ENCODE measurements around the gene TPP1.

The TPP1 gene

DNA sequence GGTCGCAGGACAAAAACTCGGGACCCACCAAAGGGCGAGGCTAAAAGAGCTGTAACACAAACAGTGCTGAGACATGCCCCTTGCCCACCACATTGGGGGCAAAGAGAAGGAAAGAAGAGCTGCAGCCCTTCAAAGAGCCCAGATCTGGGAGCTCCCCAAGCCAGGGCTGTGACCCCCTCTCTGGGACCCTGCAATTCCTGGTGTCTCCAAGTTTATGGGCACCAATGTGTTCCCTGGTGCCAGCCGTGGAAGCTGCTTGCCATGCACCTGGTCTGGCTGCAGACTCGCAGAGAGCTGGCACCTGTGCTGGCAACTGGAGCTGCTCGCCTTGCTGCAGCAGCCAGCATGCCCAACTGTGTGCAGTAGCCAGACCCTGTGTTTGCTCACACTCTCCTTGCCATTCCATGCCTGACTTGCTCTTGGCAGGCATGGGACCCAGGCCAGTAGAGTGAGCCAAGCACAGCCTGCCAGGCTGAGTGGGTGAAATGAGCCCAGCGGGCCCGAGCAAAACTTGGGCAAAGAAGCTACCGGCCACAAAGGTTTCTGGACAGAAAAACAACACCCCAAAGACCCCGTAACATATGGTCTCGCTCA, 31.8 kb downstream of the TPP1 start:
- no peak for DNase-seq (ENCODE audit: low read depth)

DNA sequence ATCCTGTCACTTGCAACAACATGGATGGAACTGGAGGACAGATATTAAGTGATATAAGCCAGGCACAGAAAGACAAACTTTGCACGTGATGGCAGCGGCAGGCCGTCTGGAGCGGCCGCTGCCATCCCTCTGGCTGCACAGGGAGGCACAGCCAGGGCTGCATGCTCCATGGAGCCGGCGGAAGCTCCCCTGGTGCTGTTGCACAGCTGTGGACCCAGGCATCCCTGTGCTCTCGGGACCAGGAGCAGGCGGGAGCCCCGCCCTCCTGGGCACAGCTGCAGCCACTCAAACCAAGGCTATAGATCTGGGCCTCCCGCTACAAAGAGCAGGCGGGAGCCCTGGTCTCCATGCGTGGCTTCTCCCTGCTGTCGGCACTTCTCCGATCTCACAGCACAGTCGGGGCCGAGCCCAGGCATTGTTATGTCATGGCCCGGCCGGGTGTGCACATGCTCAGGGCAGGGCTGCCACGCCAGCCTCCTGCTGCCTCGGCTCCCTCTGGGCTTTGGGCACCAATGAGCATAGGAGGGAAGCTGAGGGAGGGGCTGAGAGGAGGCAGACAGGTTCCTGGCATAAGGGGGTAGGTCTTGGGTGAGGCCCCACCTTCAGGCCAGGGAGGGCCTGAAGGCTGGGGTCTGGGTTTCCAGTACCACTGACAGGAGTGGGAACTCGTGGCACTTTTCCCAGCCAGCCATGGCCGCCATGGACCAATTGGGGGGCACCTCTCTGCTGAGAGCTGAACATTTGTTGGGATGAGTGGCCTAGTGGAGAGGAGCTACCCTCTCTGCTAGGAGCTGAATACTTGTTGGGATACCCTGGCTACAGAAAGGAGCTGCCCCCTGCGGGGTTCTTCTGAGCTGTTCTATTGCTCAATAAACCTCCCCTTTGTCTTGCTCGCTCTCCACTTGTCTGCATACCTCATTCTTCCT, 32.5 kb downstream of the TPP1 start:
- DNase-seq (ENCODE audit: low read depth) = no peak

DNA sequence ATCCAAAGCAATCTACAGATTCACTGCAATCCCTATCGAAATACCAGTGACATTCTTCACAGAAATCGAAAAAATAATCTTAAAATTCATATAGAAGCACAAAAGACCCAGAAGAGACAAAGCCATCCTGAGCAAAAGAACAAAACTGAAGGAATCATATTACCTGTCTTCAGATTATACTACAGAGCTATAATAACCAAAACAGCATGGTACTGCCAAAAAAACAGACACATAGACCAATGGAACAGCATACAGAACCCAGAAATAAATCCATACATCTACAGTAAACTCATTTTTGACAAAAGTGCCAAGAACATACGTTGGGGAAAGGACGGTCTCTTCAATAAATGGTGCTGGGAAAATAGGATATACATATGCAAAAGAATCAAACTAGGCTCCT, 34.7 kb downstream of the TPP1 start:
- DNase-seq (ENCODE audit: low read depth) = no peak

DNA sequence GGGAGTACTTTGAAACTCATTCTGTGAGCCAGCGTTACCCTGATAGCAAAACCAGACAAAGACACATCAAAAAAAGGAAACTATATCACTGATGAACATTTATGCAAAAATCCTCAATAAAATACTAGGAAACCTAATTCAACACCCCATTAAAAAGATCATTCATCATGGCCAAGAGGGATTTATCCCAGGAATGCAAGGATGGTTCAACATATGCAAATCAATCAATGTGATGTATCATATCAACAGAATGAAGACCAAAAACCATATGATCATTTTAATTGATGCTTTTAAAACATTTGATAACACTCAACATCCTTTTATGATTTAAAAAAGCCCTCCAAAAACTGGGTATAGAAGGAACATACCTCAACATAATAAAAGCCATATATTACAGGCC, 35.6 kb downstream of the TPP1 start:
- no peak for DNase-seq (ENCODE audit: low read depth)

DNA sequence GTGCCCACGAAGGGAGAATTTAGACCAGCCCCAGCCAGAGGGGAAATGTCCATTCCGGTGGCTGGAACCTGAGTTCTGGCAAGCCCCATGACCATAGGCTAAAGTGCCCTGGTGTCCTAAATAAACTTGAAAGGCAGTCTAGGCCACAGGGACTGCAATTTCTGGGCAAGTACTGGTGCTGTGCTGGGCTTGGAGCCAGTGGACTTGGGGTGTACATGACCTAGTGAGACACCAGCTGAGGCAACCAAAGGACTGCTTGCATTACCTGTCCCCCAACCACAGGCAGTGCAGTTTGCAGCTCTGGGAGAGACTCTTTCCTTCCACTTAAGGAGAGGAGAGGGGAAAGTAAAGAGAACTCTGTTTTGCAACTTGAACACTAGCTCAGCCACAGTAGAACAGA, 39.5 kb downstream of the TPP1 start:
- no peak for DNase-seq (ENCODE audit: low read depth)

DNA sequence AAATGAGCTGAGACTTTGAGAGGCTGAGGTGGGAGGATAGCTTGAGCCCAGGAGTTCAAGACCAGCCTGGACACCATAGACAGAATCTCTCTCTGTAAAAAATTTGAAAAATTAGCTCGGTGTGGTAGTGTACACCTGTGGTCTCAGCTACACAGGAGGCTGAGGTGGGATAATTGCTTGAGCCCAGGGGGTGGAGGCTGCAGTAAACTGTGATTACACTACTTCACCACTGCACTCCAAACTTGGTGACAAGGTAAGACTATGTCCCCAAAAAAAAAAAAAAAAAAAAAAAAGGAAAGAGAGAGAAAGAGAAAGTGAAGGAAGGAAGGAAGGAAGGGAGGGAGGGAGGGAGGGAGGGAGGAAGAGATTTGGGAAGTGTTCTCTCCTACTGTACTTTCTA, 41.1 kb downstream of the TPP1 start:
- no peak for DNase-seq (ENCODE audit: low read depth)

DNA sequence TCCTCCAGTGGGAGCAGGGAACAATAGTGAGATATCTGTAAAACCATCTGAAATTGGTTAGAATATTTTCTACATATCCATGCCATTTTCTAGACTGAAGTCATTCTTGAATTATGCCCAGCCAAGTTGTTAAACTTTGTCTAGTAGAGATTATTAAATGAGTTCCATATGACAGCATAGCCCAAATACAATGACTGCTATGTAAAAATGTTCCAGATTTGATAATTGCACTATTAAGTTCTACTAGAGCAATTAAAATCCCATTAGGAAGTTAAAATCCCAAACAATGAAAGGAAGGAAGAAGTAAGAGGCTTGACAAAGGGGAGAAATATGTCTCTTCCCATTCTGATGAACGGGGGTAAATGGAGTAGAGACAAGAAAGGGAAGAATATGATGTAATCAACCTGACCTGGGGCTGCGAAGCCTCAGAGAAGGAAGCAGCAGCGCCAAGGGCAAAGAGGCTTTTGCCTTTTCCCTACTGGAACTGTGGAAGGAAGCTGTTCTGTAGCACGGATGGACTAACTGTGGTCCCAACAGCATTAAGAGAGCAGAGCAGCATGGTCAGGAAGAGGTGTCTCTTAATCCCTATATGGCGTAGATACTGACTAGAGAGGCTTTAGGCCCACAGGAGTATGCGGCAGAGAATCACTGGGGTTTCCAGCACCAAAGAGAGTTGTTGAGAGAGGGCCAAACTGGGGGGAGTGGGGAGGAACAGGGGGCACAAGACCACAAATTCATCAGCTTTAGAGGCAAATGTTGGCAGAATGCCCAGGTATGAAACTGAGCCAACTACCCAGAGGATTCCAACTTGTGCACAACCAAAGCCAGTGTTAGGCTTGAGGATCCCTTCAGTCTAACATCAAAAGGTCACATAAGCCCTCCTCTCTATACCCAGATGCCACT, 42.5 kb downstream of the TPP1 start:
- DNase-seq (ENCODE audit: low read depth) = no peak

DNA sequence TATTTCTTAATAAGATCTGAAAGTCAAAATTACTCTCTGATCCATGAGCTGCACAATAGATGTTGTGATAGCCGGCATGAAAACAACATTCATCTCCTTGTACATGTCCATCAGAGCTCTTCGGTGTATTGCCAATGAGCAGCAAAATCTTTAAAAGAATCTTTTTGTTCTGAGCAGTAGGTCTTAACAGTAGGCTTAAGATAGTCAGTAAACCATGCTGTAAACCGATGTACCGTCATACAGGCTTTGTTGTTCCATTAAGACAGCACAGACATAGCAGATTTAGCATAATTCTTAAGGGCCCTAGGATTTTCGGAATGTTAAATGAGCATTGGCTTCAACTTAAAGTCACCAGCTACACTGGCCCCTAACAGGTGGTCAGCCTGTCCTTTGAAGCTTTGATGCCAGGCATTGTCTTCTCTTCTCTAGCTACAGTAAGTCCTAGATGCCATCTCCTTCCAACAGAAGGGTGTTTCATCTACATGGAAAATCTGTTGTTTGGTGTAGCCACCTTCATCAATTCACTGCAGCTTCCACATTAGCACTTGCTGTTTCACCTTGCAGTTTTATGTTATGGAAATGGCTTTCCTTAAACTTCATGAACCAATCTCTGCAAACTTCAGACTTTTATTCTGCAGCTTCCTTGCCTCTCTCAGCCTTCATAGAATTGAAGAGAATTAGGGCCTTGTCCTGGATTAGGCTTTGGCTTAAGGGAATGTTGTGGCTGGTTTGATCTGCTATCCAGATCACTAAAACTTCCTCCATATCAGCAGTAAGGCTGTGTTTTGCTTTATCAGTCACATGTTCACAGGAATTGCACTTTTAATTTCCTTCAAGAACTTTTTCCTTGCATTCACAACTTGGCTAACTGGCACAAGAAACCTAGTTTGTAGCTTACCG, 44.2 kb downstream of the TPP1 start:
- no peak for DNase-seq (ENCODE audit: low read depth)

DNA sequence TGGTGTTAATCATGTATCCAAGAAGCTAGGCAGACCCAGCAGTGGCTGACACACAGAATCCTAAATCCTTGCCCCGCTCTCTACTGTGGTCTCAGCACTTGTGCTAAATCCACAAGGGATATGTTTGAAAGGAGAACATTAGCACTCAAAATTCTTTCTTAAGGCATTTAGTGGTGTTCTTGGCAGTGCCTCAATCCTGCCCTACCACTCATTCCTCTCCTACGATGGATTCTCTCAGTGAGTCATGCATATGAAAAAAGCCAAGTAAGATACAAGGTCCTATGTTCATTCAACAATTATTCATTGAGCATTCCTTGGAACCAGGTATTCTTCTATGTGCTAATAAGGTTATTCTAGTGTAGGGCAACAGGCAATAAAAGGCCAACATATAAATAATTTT, 47.0 kb downstream of the TPP1 start:
- DNase-seq (ENCODE audit: low read depth) = no peak

DNA sequence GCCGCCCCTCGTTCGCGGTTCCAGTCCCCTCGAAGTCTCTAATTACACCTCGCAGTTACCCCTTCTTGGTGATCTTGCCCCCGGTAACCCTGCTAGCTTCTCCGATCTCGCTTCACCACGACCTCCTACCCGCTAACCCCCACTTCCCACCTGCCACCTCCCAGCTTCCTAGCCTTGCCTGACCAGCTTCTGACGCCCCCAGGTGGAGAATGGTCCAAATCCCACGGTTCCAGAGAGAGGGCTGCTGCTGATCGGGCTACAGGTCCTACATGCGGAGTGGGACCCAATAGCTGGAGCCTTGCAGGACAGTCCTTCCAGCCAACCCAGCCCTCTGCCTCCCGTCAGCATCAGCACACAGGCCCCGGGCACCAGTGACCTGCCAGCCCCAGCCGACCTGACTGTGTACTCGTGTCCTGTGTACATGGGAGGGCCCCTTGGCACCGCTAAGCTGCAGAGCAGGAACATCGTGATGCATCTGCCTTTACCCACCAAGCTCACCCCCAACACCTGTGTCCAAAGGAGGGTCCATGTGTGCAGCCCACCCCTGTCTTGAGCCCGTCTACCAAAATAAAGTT, 47.7 kb downstream of the TPP1 start:
- DNase-seq (ENCODE audit: low read depth) = no peak

DNA sequence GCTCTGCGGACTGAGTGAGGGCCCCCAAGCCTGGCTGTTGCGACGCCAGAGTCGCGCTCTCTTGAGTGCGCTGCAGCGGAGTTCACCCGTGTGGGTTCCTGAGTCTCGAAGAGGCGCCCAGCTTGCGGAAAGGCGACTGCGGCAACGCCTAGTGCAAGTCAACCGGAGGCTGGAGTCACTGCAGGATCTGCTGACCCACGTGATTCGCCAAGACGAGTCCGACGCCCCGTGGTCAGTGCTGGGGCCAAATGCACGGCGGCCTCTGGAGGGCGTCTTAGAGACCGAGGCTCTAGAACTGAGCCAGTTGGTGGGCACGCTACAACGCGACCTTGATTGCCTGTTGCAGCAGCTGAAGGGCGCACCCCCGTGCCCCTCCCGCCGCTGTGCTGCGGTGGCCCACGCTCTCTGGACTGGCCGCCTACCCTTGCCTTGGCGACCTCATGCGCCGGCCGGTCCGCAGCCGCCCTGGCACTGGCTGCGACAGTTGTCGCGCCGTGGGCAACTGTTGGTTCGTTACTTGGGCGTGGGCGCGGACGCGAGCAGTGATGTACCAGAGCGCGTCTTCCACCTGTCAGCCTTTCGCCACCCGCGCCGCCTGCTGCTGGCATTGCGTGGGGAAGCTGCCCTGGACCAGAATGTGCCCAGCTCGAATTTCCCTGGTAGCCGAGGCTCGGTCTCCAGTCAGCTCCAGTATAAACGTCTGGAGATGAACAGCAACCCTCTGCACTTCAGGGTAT, 48.4 kb downstream of the TPP1 start:
- DNase-seq (ENCODE audit: low read depth) = no peak

DNA sequence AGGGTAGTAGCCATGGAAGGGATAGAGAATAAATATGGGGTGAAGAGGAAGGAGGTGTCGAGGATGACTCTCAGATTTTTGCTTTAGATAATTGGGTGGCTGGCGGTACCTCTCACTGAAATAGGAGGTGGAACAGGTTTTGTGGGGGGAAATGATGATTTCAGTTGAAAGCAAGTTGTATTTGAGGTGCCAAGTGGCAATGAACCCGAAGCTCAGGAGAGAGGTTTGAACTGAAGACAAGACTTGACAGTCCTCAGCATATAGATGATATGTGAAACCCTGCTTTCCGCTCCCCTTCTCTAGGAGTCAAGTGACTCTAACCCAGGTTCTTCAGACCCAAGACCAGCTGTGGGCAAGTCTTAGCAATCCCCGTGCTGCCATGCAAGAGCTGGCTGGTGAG, 49.5 kb downstream of the TPP1 start:
- no peak for DNase-seq (ENCODE audit: low read depth)

DNA sequence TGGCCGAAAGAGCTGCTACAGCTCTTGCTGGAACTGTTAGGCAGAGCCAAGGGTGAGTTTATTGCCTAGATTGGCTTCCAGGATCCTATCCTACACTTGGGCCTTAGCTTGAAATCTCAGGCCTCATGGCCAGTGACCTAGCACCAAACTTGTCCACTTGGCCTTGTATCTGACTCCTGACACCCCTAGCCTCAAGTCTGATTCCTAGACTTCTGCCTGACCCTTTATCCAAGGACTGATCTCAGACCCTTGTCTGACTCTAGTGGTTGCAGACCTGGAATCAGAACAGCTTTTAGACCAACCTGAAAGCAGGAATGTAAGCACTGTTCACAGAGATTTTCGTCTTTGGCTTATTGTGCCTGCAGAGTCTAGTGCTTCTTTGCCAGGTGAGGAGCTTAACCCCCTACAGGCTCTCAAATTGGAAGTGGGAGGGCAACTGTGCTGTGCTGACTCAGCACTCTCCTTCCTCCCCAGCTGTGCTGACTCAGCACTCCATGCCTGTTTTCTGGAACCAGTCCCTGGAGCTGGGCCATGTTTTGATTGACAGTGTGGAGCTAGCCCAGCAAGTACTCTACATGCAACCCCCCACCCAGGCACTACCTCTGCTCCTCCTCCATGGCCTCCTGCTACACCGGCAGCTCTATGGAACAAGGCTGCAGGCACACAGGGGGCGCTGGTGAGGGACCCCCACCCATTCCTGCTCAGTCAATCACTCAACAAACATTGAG, 50.9 kb downstream of the TPP1 start:
- no peak for DNase-seq (ENCODE audit: low read depth)

DNA sequence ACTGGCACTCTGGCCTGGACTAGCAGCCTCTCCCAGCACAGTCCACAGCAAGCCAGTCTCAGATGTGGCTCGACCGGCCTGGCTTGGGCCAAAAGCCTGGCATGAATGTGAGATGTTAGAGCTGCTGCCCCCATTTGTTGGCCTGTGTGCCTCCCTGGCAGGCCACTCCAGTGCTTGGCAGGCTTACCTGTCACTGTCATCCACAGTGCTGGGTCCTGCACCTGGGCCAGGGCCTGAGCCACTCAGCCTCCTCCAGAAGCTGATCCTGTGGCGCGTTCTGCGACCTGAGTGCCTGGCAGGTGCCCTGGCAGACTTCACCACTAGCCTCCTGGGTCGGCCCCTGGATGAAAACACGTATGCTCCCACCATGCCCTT, 51.9 kb downstream of the TPP1 start:
- no peak for DNase-seq (ENCODE audit: low read depth)

DNA sequence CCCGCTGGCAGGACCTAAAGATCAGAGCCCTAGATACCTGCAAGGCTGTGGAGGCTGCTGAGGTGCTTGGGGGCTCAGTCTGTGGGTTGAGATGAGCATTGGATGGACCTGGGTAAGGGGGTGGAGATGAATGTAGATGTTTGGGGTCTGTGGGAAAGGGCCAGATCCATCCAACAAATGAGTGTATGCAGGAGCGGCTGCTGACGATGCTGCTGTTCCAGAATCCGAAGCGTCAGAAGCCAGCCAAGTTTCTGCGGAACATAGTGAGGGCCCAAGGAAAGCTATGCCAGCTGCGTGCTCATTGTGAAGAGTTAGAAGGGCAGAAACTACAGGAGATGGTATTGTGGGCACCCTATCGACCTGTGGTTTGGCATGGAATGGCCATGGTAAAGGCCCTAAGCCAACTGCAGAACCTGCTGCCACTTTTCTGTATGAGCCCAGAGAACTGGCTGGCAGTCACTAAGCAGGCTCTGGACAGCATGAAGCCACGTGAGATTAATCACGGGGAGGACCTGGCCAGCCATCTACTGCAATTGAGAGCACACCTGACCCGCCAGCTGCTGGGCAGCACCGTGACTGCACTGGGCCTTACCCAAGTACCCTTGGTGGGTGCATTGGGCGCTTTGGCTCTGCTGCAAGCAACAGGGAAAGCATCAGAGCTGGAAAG, 52.4 kb downstream of the TPP1 start:
- DNase-seq (ENCODE audit: low read depth) = no peak

DNA sequence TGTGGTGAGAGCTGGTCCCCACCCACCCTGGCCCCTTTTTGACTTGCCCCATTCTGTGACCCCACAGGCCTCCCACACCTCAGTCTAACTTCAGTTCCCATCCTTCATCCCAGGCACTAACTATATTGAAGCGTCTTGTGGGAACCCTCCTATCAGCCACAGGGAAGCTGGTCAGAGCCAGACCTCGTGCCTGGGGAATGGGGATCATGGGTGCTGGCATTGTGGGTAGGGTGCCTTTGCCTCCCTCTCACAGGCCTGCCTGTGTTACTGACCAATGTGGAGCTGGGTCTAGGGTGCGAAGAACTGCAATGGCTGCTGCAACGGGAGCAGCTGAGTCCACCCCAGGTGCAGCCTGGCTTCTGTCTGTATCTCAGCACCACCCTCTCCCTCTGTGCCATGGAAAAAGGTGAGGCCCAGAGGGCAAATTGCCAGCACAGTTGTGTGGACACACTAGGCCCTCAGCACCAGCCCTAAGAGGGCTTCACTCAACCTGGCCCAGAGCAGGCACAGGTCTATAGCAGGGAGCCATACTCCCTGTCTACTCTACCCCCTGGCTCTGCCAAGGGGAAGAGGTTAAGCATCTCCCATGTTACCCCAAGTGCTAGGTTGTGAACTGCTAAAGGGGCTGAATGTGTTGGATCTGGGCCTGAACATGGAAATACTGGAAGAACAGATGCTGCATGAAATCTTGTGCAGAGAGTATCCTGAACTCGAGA, 53.1 kb downstream of the TPP1 start:
- no peak for DNase-seq (ENCODE audit: low read depth)

DNA sequence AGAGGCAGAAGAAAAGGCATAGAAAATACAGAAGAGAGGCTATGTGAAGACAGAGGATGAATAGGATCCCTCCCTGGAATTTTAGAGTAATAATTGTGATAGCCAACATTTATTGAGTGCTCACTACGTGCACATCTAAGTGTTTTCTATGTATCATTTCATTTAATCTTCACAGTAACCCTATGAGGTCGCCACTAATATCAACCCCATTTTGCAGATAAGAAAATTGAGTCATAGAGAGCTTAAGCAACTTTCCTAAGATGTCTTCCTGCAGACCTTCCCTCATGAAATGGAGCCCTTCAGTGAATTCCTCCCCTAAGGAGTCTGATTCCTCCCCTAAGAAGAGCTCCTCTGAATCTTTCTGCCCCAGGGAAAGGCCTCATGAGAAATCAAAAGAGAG, 53.9 kb downstream of the TPP1 start:
- no peak for DNase-seq (ENCODE audit: low read depth)

DNA sequence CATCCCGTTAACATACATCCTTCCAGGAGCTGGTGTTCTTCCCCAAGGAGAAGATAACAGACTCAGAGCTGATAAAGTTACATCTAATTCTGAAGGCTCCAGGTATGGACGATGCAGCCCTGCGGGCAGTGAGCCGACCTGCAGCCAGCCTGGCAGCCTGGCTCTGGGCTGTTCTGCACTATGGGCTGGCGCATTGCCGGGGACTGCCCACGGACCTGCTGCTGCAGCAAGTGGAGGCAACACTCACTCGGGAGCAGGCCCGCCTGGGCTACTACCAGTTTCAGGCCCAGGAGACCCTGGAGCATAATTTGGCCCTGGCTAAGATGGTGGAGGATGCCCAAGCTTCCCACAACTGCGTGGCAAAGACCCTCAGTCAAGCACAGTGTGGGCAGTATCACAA, 55.6 kb downstream of the TPP1 start:
- no peak for DNase-seq (ENCODE audit: low read depth)

DNA sequence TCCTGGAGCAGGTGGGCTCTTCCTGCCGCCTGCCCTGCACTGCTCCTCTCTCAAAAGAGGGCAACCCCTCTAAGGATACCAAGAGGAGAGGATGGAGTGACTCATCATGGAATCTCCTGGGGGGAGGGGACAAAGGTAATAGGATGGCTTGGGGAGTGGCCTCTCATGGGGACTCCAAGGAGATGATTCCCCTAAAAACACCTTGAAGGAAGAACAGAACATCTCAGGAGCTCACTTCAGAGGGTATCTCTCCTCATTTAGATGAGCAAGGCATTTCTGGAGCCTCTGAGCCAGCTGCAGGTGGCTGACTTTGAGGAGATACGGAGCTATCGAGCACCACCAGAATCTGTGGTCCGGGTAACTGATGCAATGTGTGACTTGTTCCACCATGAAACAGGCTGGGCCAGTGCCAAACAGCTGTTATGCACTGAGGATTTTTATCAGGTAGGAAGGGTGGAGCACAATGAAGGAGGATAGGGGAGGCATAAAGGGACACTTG, 56.1 kb downstream of the TPP1 start:
- DNase-seq (ENCODE audit: low read depth) = no peak
